Left lung (tissue), 10 donors: ENCODE results near the gene APBA2. TPM values are rescaled to one million over a fixed set of nuclear protein-coding genes. Genes with fewer than 3 reads are reported as not detected.

Source experiments
- ATAC-seq: fragments of 200-7000 bp; cut with Tn5 transposase; one replicate; pipeline ENCODE4 v1.9.1; 2020; ENCODE audit warnings: moderate library complexity
- DNase-seq, 4 donors: peaks; one replicate each; pipeline ENCODE4 v3.0.0-alpha.2; 2013 to 2020
- H3K27ac ChIP-seq, 2 donors: fragments of 200-600 bp; sonication (generic) in 1 of 2; one replicate each; pipeline versions ENCODE4 v1.5.0 to v1.8.0; 2020 to 2021
- H3K27me3 ChIP-seq, 2 donors: fragments of 200-600 bp; sonication (generic) in 1 of 2; one replicate each; pipeline versions ENCODE4 v1.5.0 to v1.8.0; 2020 to 2021
- H3K36me3 ChIP-seq, 2 donors: fragments of 200-600 bp; sonication (generic) in 1 of 2; one replicate each; pipeline versions ENCODE4 v1.5.0 to v1.8.0; 2020 to 2021
- H3K4me1 ChIP-seq, 2 donors: fragments of 200-600 bp; one replicate each; pipeline ENCODE4 v1.8.0; 2021
- H3K4me3 ChIP-seq, 2 donors: fragments of 200-600 bp; sonication (generic) in 1 of 2; one replicate each; pipeline versions ENCODE4 v1.5.0 to v1.8.0; 2020 to 2021; ENCODE audit warnings: mild to moderate bottlenecking in 1 of 2
- H3K9me3 ChIP-seq, 2 donors: fragments of 200-600 bp; sonication (generic) in 1 of 2; one replicate each; pipeline versions ENCODE4 v1.5.0 to v1.8.0; 2020 to 2021
- intact Hi-C, 2 donors: fragments of 100-400 bp; cut with DNase I; formaldehyde crosslinking; loops; one replicate each; pipeline versions ENCODE4 v1.11.2 to v1.14.2; 2022
- polyA plus RNA-seq, 6 donors: library from polyadenylated mRNA; unstranded; fragments of 120-200 nt; gene quantifications; one replicate each; pipeline ENCODE4 v1.2.1, GENCODE V29; 2013; ENCODE audit not compliant: insufficient read length in 6 of 6
- total RNA-seq, 2 donors: library from RNA; stranded (reverse); fragmentation: NEBNext Ultra II Directional; extraction: Animal tissue kit (Norgen Biotek cat#: 25700); gene quantifications; one replicate each; pipeline ENCODE4 v1.2.1, GENCODE V29; 2021
- TF ChIP-seq, protein P1 (sequence below), 2 donors: fragments of 200-600 bp; sonication (generic) in 1 of 2; IDR thresholded peaks; one replicate each; pipeline versions ENCODE4 v1.5.0 to v1.8.0; 2021; ENCODE audit warnings: antibody characterized with exemption in 2 of 2
- donor health status: DM: no; HTN: yes; CAD: no.
- donor health status: DM: no; HTN: no; CAD: no.

Gene APBA2
- total and polyA plus RNA-seq, 8 donors: 3.9 to 18.4 (median 11.1) TPM

GRCh38 chr15:28974142-28974541, 88.4 kb downstream of the APBA2 start:
- Histone ChIP-seq H3K4me3 (no peak overlapping the region), H3K9me3 (no peaks in the 10 kb centered on the region), H3K4me1 (no peaks in the 10 kb centered on the region), H3K27ac (no peak overlapping the region), H3K36me3 (no peaks in the 10 kb centered on the region), H3K27me3 (no peaks in the 10 kb centered on the region)
- intact Hi-C loops: no loop called here
- no peak for ATAC-seq
- TF ChIP-seq, protein P1, sequence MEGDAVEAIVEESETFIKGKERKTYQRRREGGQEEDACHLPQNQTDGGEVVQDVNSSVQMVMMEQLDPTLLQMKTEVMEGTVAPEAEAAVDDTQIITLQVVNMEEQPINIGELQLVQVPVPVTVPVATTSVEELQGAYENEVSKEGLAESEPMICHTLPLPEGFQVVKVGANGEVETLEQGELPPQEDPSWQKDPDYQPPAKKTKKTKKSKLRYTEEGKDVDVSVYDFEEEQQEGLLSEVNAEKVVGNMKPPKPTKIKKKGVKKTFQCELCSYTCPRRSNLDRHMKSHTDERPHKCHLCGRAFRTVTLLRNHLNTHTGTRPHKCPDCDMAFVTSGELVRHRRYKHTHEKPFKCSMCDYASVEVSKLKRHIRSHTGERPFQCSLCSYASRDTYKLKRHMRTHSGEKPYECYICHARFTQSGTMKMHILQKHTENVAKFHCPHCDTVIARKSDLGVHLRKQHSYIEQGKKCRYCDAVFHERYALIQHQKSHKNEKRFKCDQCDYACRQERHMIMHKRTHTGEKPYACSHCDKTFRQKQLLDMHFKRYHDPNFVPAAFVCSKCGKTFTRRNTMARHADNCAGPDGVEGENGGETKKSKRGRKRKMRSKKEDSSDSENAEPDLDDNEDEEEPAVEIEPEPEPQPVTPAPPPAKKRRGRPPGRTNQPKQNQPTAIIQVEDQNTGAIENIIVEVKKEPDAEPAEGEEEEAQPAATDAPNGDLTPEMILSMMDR (IDR thresholded peaks at IDR 0.05): no peak
- DNase-seq: no peak

DNA sequence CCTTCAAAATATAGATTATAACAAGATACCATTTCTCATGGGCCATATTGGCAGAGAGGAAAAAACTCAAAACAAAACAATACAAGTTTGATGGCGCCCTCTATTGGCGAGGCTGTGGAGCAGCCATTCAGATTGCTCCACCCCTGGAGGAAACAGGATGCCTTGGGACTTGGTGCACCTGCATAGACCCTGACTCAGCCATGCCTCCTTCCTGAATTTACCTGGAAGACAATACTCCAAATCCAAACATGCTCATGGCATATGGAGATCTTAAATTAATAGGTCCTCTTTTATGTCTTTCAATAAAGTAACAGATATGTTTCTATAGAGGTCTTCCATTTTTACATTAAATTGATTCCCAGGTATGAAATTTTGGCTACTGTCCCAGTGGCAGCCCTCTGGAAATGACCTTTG, 90.0 kb downstream of the APBA2 start:
- no peaks in the 10 kb centered on the region for H3K4me1 ChIP-seq
- intact Hi-C loops: no loop called here
- no peak overlapping the region for H3K27ac ChIP-seq
- H3K36me3 ChIP-seq: no peaks in the 10 kb centered on the region
- no peak for DNase-seq
- TF ChIP-seq, protein P1 (IDR thresholded peaks at IDR 0.05): peak; percentile 64 to 66
- peak; percentile 52 for ATAC-seq
- H3K9me3 ChIP-seq: no peaks in the 10 kb centered on the region
- no peaks in the 10 kb centered on the region for H3K27me3 ChIP-seq
- H3K4me3 ChIP-seq: no peak overlapping the region

GRCh38 chr15:28977377-28978010, 91.7 kb downstream of the APBA2 start:
- intact Hi-C loops: no loop called here
- ATAC-seq (peak; percentile 72), DNase-seq (no peak)
- no peaks in the 10 kb centered on the region for H3K9me3 ChIP-seq
- H3K36me3 ChIP-seq: no peaks in the 10 kb centered on the region
- TF ChIP-seq, protein P1 (IDR thresholded peaks at IDR 0.05): no peak
- H3K27me3 ChIP-seq: no peaks in the 10 kb centered on the region
- no peaks in the 10 kb centered on the region for H3K4me1 ChIP-seq
- no peak overlapping the region for H3K4me3 ChIP-seq
- H3K27ac ChIP-seq: no peak overlapping the region

DNA sequence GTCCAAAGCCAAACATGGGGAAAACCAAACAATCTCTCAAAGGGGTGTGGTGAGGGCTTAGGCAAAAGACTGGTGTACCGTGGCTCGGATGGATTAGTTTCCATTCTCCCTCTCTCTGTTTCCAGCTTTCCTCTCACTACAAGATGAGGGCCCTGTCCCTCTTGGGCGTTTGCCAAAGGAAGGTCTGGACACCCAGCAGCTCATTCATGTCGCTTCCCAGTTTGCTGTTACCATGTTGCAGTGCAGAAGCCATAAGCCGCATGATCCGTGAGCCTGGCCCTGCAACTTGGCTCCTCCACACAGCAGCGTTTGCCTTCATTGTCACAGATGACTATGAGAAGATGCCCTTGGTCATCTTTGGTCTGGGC, 92.2 kb downstream of the APBA2 start:
- no peak for DNase-seq
- Histone ChIP-seq H3K4me1 (no peaks in the 10 kb centered on the region), H3K27me3 (no peaks in the 10 kb centered on the region), H3K4me3 (no peak overlapping the region), H3K36me3 (no peaks in the 10 kb centered on the region), H3K27ac (no peak overlapping the region), H3K9me3 (no peaks in the 10 kb centered on the region)
- TF ChIP-seq, protein P1 (IDR thresholded peaks at IDR 0.05): no peak
- intact Hi-C loops: no loop called here
- no peak for ATAC-seq

GRCh38 chr15:28978661-28979060, 92.9 kb downstream of the APBA2 start:
- TF ChIP-seq, protein P1 (IDR thresholded peaks at IDR 0.05): no peak
- Histone ChIP-seq H3K9me3 (no peaks in the 10 kb centered on the region), H3K27ac (no peak overlapping the region), H3K4me1 (no peaks in the 10 kb centered on the region), H3K27me3 (no peaks in the 10 kb centered on the region), H3K36me3 (no peaks in the 10 kb centered on the region), H3K4me3 (no peak overlapping the region)
- intact Hi-C loops: no loop called here
- no peak for DNase-seq
- ATAC-seq: no peak
